CD14-positive monocyte (primary cell): Measurements from ENCODE around the gene TDP1. TPM values are rescaled to one million over a fixed set of nuclear protein-coding genes. Genes with fewer than 3 reads are reported as not detected.
A peak's percentile ranks its signal among the peaks of the same experiment; 100 is the strongest.

Source experiments
- DNase-seq, 3 donors: peaks; one replicate each; pipeline ENCODE4 v3.0.0-alpha.2; 2011 to 2022
- H2AFZ ChIP-seq: 2 replicates; pipeline ENCODE4 v1.6.0; 2012; ENCODE audit warnings: mild to moderate bottlenecking, low read depth, low read length, inconsistent platforms; ENCODE audit not compliant: insufficient read depth, poor library complexity, severe bottlenecking
- H3K27ac ChIP-seq, 2 donors: 1 replicate in 1 of 2; 2 replicates in 1 of 2; pipeline ENCODE4 v1.5.1; 2012 to 2013; ENCODE audit warnings: low read length in 2 of 2, control low read depth in 1 of 2, inconsistent platforms in 1 of 2, low read depth in 1 of 2, mild to moderate bottlenecking in 1 of 2
- H3K27me3 ChIP-seq, 2 donors: one replicate each; pipeline versions ENCODE4 v1.6.0 to v1.6.1; 2011 to 2013; ENCODE audit warnings: low read length in 2 of 2; ENCODE audit not compliant: control insufficient read depth in 2 of 2, insufficient read depth in 2 of 2
- H3K36me3 ChIP-seq, 2 donors: replicated peaks in 1 of 2; 1 replicate in 1 of 2; 2 replicates in 1 of 2; pipeline versions ENCODE4 v1.5.1 to v1.6.1; 2012 to 2013; ENCODE audit warnings: low read length in 2 of 2, control low read depth in 1 of 2, inconsistent platforms in 1 of 2, mild to moderate bottlenecking in 1 of 2; ENCODE audit not compliant: insufficient read depth in 2 of 2, control insufficient read depth in 1 of 2
- H3K4me1 ChIP-seq, 2 donors: 1 replicate in 1 of 2; 2 replicates in 1 of 2; pipeline versions ENCODE4 v1.5.1 to v1.6.1; 2012 to 2013; ENCODE audit warnings: low read length in 2 of 2, control low read depth in 1 of 2, inconsistent platforms in 1 of 2, mild to moderate bottlenecking in 1 of 2, moderate library complexity in 1 of 2; ENCODE audit not compliant: insufficient read depth in 2 of 2, control insufficient read depth in 1 of 2
- H3K4me2 ChIP-seq: replicated peaks from 2 replicates; pipeline ENCODE3; 2012; ENCODE audit warnings: low read length, moderate library complexity, mild to moderate bottlenecking; ENCODE audit not compliant: poor library complexity, severe bottlenecking; ENCODE audit errors: extremely low read depth
- H3K4me3 ChIP-seq, 3 experiments: fragments of 200-600 bp in 1 of 3; sonication (generic) in 1 of 3; replicated peaks in 1 of 3; 1 replicate in 2 of 3; 2 replicates in 1 of 3; pipeline ENCODE4 v1.5.1; 2011 to 2013; ENCODE audit warnings: low read length in 3 of 3, mild to moderate bottlenecking in 3 of 3, control low read depth in 2 of 3, low read depth in 2 of 3, inconsistent platforms in 1 of 3, moderate library complexity in 1 of 3
- H3K79me2 ChIP-seq: 2 replicates; pipeline ENCODE4 v1.6.0; 2012; ENCODE audit warnings: mild to moderate bottlenecking, control low read depth, inconsistent platforms, low read length, moderate library complexity; ENCODE audit not compliant: insufficient read depth
- H3K9ac ChIP-seq: 2 replicates; pipeline ENCODE4 v1.6.0; 2017; ENCODE audit warnings: low read length, mild to moderate bottlenecking; ENCODE audit not compliant: insufficient read depth, poor library complexity, severe bottlenecking
- H3K9me3 ChIP-seq, 2 donors: replicated peaks in 1 of 2; 1 replicate in 1 of 2; 2 replicates in 1 of 2; pipeline versions ENCODE4 v1.5.1 to v1.6.1; 2012 to 2013; ENCODE audit warnings: low read length in 2 of 2, control low read depth in 1 of 2; ENCODE audit not compliant: control insufficient read depth in 1 of 2, insufficient read depth in 1 of 2
- H4K20me1 ChIP-seq: 2 replicates; pipeline ENCODE4 v1.6.0; 2012; ENCODE audit warnings: mild to moderate bottlenecking, low read length, control low read depth, moderate library complexity; ENCODE audit not compliant: insufficient read depth
- H3K27ac Mint-ChIP-seq, 7 donors: one replicate each; pipeline ENCODE4 v1.8.0; 2020; ENCODE audit warnings: mild to moderate bottlenecking in 7 of 7, mixed read lengths in 7 of 7, moderate library complexity in 6 of 7, inconsistent platforms in 2 of 7
- H3K27me3 Mint-ChIP-seq, 3 donors: one replicate each; pipeline ENCODE4 v1.8.0; 2021 to 2022; ENCODE audit warnings: low read depth in 3 of 3, mild to moderate bottlenecking in 3 of 3, mixed read lengths in 3 of 3, moderate library complexity in 3 of 3, inconsistent platforms in 1 of 3
- H3K36me3 Mint-ChIP-seq, 2 donors: one replicate each; pipeline ENCODE4 v1.8.0; 2020; ENCODE audit warnings: mixed read lengths in 2 of 2, inconsistent platforms in 1 of 2, mild to moderate bottlenecking in 1 of 2
- H3K4me1 Mint-ChIP-seq: one replicate; pipeline ENCODE4 v1.8.0; 2020; ENCODE audit warnings: mild to moderate bottlenecking, mixed read lengths
- H3K4me3 Mint-ChIP-seq, 2 donors: one replicate each; pipeline ENCODE4 v1.8.0; 2020; ENCODE audit warnings: mild to moderate bottlenecking in 2 of 2, mixed read lengths in 2 of 2, moderate library complexity in 1 of 2
- H3K9me3 Mint-ChIP-seq, 7 donors: one replicate each; pipeline ENCODE4 v1.8.0; 2020 to 2022; ENCODE audit warnings: mixed read lengths in 7 of 7, mild to moderate bottlenecking in 6 of 7, moderate library complexity in 6 of 7, inconsistent platforms in 2 of 7
- WGBS: methylation state at CpG from one replicate; pipeline ENCODE4 v1.1.5; 2013; ENCODE audit warnings: missing lambda C conversion rate; ENCODE audit not compliant: insufficient coverage; 5-methylcytosine and 5-hydroxymethylcytosine counted together
- intact Hi-C, 2 donors: fragments of 100-400 bp; cut with micrococcal nuclease; formaldehyde crosslinking; loops; one replicate each; pipeline versions ENCODE4 v1.15.0 to v1.15.1; 2023
- polyA plus RNA-seq, 3 donors: library from polyadenylated mRNA; depleted of rRNA in 1 of 3; unstranded in 2 of 3; stranded (reverse) in 1 of 3; fragments of 300-500 nt in 2 of 3; fragments of >200 nt in 1 of 3; fragmentation: Illumina TruSeq in 2 of 3; gene quantifications; 1 replicate in 2 of 3; 2 replicates in 1 of 3; pipeline ENCODE4 v1.2.3, GENCODE V29; 2012 to 2021
- TF ChIP-seq, protein P1 (sequence below): fragments of 200-600 bp; IDR thresholded peaks from one replicate; pipeline ENCODE4 v1.8.0; 2022; ENCODE audit warnings: antibody characterized with exemption, mild to moderate bottlenecking

TDP1 gene
- polyA plus RNA-seq, 3 donors, result 9.2 to 13.4 (median 10.6) TPM

DNA sequence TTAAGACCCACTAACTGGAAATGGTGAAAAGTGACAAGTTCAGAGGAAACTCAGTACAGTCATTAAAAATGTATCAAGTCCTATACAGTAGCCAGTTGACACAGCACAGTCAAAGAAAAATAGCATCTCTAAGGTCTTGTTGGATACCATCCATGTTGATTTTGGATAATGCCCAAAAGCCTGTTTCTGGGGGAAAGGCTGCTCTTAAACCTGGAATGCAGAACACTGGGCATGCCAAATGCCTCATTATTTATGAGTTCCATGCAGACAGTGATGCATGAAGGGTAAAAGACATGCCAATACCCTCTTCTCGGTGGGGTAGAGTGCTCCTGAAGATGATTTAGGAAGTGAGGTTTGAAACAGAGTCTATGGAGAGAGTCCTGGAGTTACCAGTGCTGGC, 135.7 kb downstream of the TDP1 start:
- Histone ChIP-seq H3K4me3 (no peak overlapping the region), H3K27ac (no peak overlapping the region), H3K79me2 (peaks cover 15% of the 10 kb centered on the region), H2AFZ (no peak overlapping the region), H3K4me1 (peaks cover 44 to 54% of the 10 kb centered on the region in 2 donors), H4K20me1 (no peaks in the 10 kb centered on the region), H3K9ac (no peak overlapping the region), H3K4me2 (no peak overlapping the region), H3K36me3 (peaks cover 0 to 5% of the 10 kb centered on the region in 2 donors), H3K9me3 (peaks cover 0 to 3% of the 10 kb centered on the region in 2 donors), H3K27me3 (no peaks in the 10 kb centered on the region)
- no peak overlapping the region for H3K27ac Mint-ChIP-seq
- peaks cover 0 to 11% (median 7%) of the 10 kb centered on the region in 3 donors for H3K27me3 Mint-ChIP-seq
- no peak for DNase-seq
- peaks cover 51% of the 10 kb centered on the region for H3K4me1 Mint-ChIP-seq
- 90% methylated on average over 1 of the region's 1 CpG for WGBS
- TF ChIP-seq, protein P1, sequence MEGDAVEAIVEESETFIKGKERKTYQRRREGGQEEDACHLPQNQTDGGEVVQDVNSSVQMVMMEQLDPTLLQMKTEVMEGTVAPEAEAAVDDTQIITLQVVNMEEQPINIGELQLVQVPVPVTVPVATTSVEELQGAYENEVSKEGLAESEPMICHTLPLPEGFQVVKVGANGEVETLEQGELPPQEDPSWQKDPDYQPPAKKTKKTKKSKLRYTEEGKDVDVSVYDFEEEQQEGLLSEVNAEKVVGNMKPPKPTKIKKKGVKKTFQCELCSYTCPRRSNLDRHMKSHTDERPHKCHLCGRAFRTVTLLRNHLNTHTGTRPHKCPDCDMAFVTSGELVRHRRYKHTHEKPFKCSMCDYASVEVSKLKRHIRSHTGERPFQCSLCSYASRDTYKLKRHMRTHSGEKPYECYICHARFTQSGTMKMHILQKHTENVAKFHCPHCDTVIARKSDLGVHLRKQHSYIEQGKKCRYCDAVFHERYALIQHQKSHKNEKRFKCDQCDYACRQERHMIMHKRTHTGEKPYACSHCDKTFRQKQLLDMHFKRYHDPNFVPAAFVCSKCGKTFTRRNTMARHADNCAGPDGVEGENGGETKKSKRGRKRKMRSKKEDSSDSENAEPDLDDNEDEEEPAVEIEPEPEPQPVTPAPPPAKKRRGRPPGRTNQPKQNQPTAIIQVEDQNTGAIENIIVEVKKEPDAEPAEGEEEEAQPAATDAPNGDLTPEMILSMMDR, result no peak
- peaks cover 0 to 14% (median 6%) of the 10 kb centered on the region in 7 donors for H3K9me3 Mint-ChIP-seq
- intact Hi-C loops, result no loop called here
- H3K4me3 Mint-ChIP-seq, result peak overlapping the region in 1 of 2 donors; percentile 28
- peaks cover 10 to 20% of the 10 kb centered on the region in 2 donors for H3K36me3 Mint-ChIP-seq

DNA sequence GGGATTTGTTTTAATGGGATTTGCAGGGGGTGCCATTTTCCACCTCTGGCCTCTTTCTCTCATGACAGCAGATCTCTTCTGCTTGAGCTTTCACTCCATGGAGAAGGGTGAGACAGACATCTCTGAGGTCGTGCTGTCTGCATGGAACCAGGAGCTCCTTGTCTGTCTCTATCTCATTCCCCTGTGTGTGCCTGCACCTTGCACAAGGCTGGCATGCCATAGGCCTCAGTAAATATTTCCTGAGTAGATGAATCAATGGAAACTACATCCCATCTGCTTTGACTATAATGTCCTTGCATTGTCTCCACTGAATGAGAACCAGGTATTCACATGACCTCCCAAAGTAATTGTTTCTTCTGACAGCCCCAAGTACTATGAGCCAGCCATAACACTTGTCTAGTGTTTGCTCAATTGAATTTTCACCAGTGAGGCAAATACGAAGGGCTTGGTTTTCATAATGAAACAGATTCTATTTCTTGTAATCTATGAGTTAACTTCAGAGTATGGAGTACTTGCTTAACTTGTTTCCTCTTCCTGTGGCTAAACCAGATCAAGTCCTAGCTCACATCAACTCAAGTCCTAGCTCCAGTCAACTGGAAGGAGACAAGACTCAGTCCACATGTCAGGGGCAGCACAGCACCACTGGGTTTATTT, 138.3 kb downstream of the TDP1 start:
- Histone ChIP-seq H3K27ac (peak overlapping the region in 1 of 2 donors; percentile 73), H2AFZ (no peak overlapping the region), H3K4me1 (peaks cover 22 to 37% of the 10 kb centered on the region in 2 donors), H3K79me2 (peaks cover 15% of the 10 kb centered on the region), H3K27me3 (no peaks in the 10 kb centered on the region), H3K9ac (no peak overlapping the region), H4K20me1 (no peaks in the 10 kb centered on the region), H3K9me3 (peaks cover 0 to 3% of the 10 kb centered on the region in 2 donors), H3K4me2 (peak overlapping the region; percentile 14), H3K36me3 (peaks cover 0 to 5% of the 10 kb centered on the region in 2 donors), H3K4me3 (peak overlapping the region in 1 of 3 experiments; percentile 25)
- H3K27ac Mint-ChIP-seq, result peak overlapping the region; percentile 50 to 83 (median 65)
- peak; percentile 52 to 62 (median 54) for DNase-seq
- peaks cover 4 to 22% (median 7%) of the 10 kb centered on the region in 7 donors for H3K9me3 Mint-ChIP-seq
- H3K27me3 Mint-ChIP-seq, result peaks cover 0 to 7% (median 5%) of the 10 kb centered on the region in 3 donors
- intact Hi-C loops, result no loop called here
- H3K4me3 Mint-ChIP-seq, result no peak overlapping the region
- TF ChIP-seq, protein P1, result no peak
- peaks cover 10 to 16% of the 10 kb centered on the region in 2 donors for H3K36me3 Mint-ChIP-seq
- 86% methylated on average over 1 of the region's 2 CpGs for WGBS
- peaks cover 37% of the 10 kb centered on the region for H3K4me1 Mint-ChIP-seq

Other genes with a start within 250 kb of the TDP1 start
- gene EFCAB11, start 1.2 kb upstream of the TDP1 start, polyA plus RNA-seq, result 1 to 10 TPM; 2.0 to 4.3 (median 2.1) TPM
- gene KCNK13, start 106.1 kb downstream of the TDP1 start, polyA plus RNA-seq, result 1 to 10 TPM; 1.6 to 4.2 (median 2.9) TPM